ENCODE measurements around the gene SESN1.

Gene SESN1

GRCh38 chr6:108944707-108945680 is 149.7 kb downstream of the SESN1 start:
- Histone ChIP-seq H3K27me3 (ENCODE audit: insufficient read depth, insufficient read length) (no peaks in the 10 kb centered on the region), H3K4me1 (ENCODE audit: insufficient read depth, insufficient read length) (peaks cover 6% of the 10 kb centered on the region), H3K9me3 (ENCODE audit: insufficient read depth, low read length) (no peaks in the 10 kb centered on the region), H3K4me3 (ENCODE audit: insufficient read length, low read depth) (no peak overlapping the region), H3K36me3 (ENCODE audit: insufficient read depth, insufficient read length, low read length) (no peaks in the 10 kb centered on the region), H3K9ac (ENCODE audit: insufficient read length, low read depth) (no peak overlapping the region)
- no peak for DNase-seq (ENCODE audit: low read depth, low spot score)
- no peak for TF ChIP-seq ZNF274 (IDR thresholded peaks at IDR 0.05; ENCODE audit: low read depth, low read length)
- TF ChIP-seq SUZ12 (IDR thresholded peaks at IDR 0.05; ENCODE audit: extremely low read depth, insufficient read depth, insufficient read length) = no peak
- no peak for TF ChIP-seq YY1 (IDR thresholded peaks at IDR 0.05; ENCODE audit: insufficient read depth, insufficient read length)

GRCh38 chr6:108944071-108944470 is 150.6 kb downstream of the SESN1 start:
- TF ChIP-seq SUZ12 (IDR thresholded peaks at IDR 0.05; ENCODE audit: extremely low read depth, insufficient read depth, insufficient read length) (no peak), ZNF274 (IDR thresholded peaks at IDR 0.05; ENCODE audit: low read depth, low read length) (no peak), YY1 (IDR thresholded peaks at IDR 0.05; ENCODE audit: insufficient read depth, insufficient read length) (no peak)
- DNase-seq (ENCODE audit: low read depth, low spot score) = no peak
- Histone ChIP-seq H3K4me1 (ENCODE audit: insufficient read depth, insufficient read length) (peaks cover 6% of the 10 kb centered on the region), H3K36me3 (ENCODE audit: insufficient read depth, insufficient read length, low read length) (no peaks in the 10 kb centered on the region), H3K9me3 (ENCODE audit: insufficient read depth, low read length) (no peaks in the 10 kb centered on the region), H3K27me3 (ENCODE audit: insufficient read depth, insufficient read length) (no peaks in the 10 kb centered on the region), H3K9ac (ENCODE audit: insufficient read length, low read depth) (no peak overlapping the region), H3K4me3 (ENCODE audit: insufficient read length, low read depth) (no peak overlapping the region)

- no peak for TF ChIP-seq SUZ12 (IDR thresholded peaks at IDR 0.05; ENCODE audit: extremely low read depth, insufficient read depth, insufficient read length)
- TF ChIP-seq ZNF274 (IDR thresholded peaks at IDR 0.05; ENCODE audit: low read depth, low read length) = no peak
- no peak for TF ChIP-seq YY1 (IDR thresholded peaks at IDR 0.05; ENCODE audit: insufficient read depth, insufficient read length)
- Histone ChIP-seq H3K36me3 (ENCODE audit: insufficient read depth, insufficient read length, low read length) (no peaks in the 10 kb centered on the region), H3K4me1 (ENCODE audit: insufficient read depth, insufficient read length) (peaks cover 6% of the 10 kb centered on the region), H3K9ac (ENCODE audit: insufficient read length, low read depth) (no peak overlapping the region), H3K27me3 (ENCODE audit: insufficient read depth, insufficient read length) (no peaks in the 10 kb centered on the region), H3K4me3 (ENCODE audit: insufficient read length, low read depth) (no peak overlapping the region), H3K9me3 (ENCODE audit: insufficient read depth, low read length) (no peaks in the 10 kb centered on the region)
- DNase-seq (ENCODE audit: low read depth, low spot score) = no peak
Observed at GRCh38 chr6:108942556-108943492, 151.8 kb downstream of the SESN1 start.

GRCh38 chr6:108941859-108942258 is 152.8 kb downstream of the SESN1 start:
- H3K4me3 ChIP-seq (ENCODE audit: insufficient read length, low read depth) = no peak overlapping the region
- no peak for TF ChIP-seq ZNF274 (IDR thresholded peaks at IDR 0.05; ENCODE audit: low read depth, low read length)
- no peak for TF ChIP-seq SUZ12 (IDR thresholded peaks at IDR 0.05; ENCODE audit: extremely low read depth, insufficient read depth, insufficient read length)
- no peak for TF ChIP-seq YY1 (IDR thresholded peaks at IDR 0.05; ENCODE audit: insufficient read depth, insufficient read length)
- no peaks in the 10 kb centered on the region for H3K36me3 ChIP-seq (ENCODE audit: insufficient read depth, insufficient read length, low read length)
- H3K9ac ChIP-seq (ENCODE audit: insufficient read length, low read depth) = no peak overlapping the region
- H3K4me1 ChIP-seq (ENCODE audit: insufficient read depth, insufficient read length) = peaks cover 6% of the 10 kb centered on the region
- DNase-seq (ENCODE audit: low read depth, low spot score) = no peak
- H3K27me3 ChIP-seq (ENCODE audit: insufficient read depth, insufficient read length) = no peaks in the 10 kb centered on the region
- no peaks in the 10 kb centered on the region for H3K9me3 ChIP-seq (ENCODE audit: insufficient read depth, low read length)

- no peaks in the 10 kb centered on the region for H3K36me3 ChIP-seq (ENCODE audit: insufficient read depth, insufficient read length, low read length)
- H3K9ac ChIP-seq (ENCODE audit: insufficient read length, low read depth) = no peak overlapping the region
- peaks cover 6% of the 10 kb centered on the region for H3K4me1 ChIP-seq (ENCODE audit: insufficient read depth, insufficient read length)
- H3K27me3 ChIP-seq (ENCODE audit: insufficient read depth, insufficient read length) = no peaks in the 10 kb centered on the region
- H3K4me3 ChIP-seq (ENCODE audit: insufficient read length, low read depth) = no peak overlapping the region
- no peaks in the 10 kb centered on the region for H3K9me3 ChIP-seq (ENCODE audit: insufficient read depth, low read length)
- no peak for DNase-seq (ENCODE audit: low read depth, low spot score)
- TF ChIP-seq YY1 (IDR thresholded peaks at IDR 0.05; ENCODE audit: insufficient read depth, insufficient read length) (no peak), ZNF274 (IDR thresholded peaks at IDR 0.05; ENCODE audit: low read depth, low read length) (no peak), SUZ12 (IDR thresholded peaks at IDR 0.05; ENCODE audit: extremely low read depth, insufficient read depth, insufficient read length) (no peak)
Observed at GRCh38 chr6:108941281-108941680, 153.4 kb downstream of the SESN1 start.

- no peak overlapping the region for H3K9ac ChIP-seq (ENCODE audit: insufficient read length, low read depth)
- H3K36me3 ChIP-seq (ENCODE audit: insufficient read depth, insufficient read length, low read length) = no peaks in the 10 kb centered on the region
- H3K9me3 ChIP-seq (ENCODE audit: insufficient read depth, low read length) = no peaks in the 10 kb centered on the region
- DNase-seq (ENCODE audit: low read depth, low spot score) = no peak
- H3K4me1 ChIP-seq (ENCODE audit: insufficient read depth, insufficient read length) = peaks cover 4% of the 10 kb centered on the region
- H3K4me3 ChIP-seq (ENCODE audit: insufficient read length, low read depth) = no peak overlapping the region
- TF ChIP-seq ZNF274 (IDR thresholded peaks at IDR 0.05; ENCODE audit: low read depth, low read length) = no peak
- TF ChIP-seq YY1 (IDR thresholded peaks at IDR 0.05; ENCODE audit: insufficient read depth, insufficient read length) = no peak
- no peak for TF ChIP-seq SUZ12 (IDR thresholded peaks at IDR 0.05; ENCODE audit: extremely low read depth, insufficient read depth, insufficient read length)
- H3K27me3 ChIP-seq (ENCODE audit: insufficient read depth, insufficient read length) = no peaks in the 10 kb centered on the region
Observed at GRCh38 chr6:108940741-108941140, 153.9 kb downstream of the SESN1 start.
